PC-9 (cell line): Measurements from ENCODE around the gene ATP2B2.

Experiments used
- CTCF ChIP-seq: fragments of 200-600 bp; sonication (generic); conservative IDR thresholded peaks from 2 replicates; pipeline ENCODE4 v1.6.1; 2017; ENCODE audit warnings: mixed run types, antibody characterized with exemption, mild to moderate bottlenecking, moderate library complexity
- EZH2 ChIP-seq: fragments of 200-600 bp; sonication (generic); IDR thresholded peaks from 2 replicates; pipeline ENCODE4 v1.8.0; 2017; ENCODE audit warnings: antibody characterized with exemption, low read depth

GRCh38 chr3:10467904-10468612, 37.3 kb downstream of the ATP2B2 start:
- TF ChIP-seq CTCF, result no peak
- no peak for TF ChIP-seq EZH2
